Liver (tissue), 9 donors: ENCODE results near the gene ZNF274. TPM values are rescaled to one million over a fixed set of nuclear protein-coding genes. Genes with fewer than 3 reads are reported as not detected.

Experiments used
- DNase-seq: peaks from one replicate; pipeline ENCODE4 v3.0.0-alpha.2; 2017; ENCODE audit warnings: low spot score
- H3K27ac ChIP-seq, 2 donors: one replicate each; pipeline ENCODE4 v1.7.0; 2013; ENCODE audit warnings: inconsistent platforms in 2 of 2, low read length in 2 of 2, control low read depth in 1 of 2, low read depth in 1 of 2, mild to moderate bottlenecking in 1 of 2
- H3K27me3 ChIP-seq, 4 donors: one replicate each; pipeline versions ENCODE4 v1.6.1 to v1.7.0; 2013; ENCODE audit warnings: low read length in 3 of 4, inconsistent platforms in 1 of 4, mild to moderate bottlenecking in 1 of 4, moderate library complexity in 1 of 4; ENCODE audit not compliant: control insufficient read depth in 4 of 4, insufficient read depth in 4 of 4
- H3K36me3 ChIP-seq, 4 donors: one replicate each; pipeline versions ENCODE4 v1.6.1 to v1.7.0; 2013; ENCODE audit warnings: low read length in 3 of 4, mild to moderate bottlenecking in 3 of 4, low read depth in 1 of 4, moderate library complexity in 1 of 4; ENCODE audit not compliant: control insufficient read depth in 4 of 4, insufficient read depth in 3 of 4
- H3K4me1 ChIP-seq, 4 donors: one replicate each; pipeline versions ENCODE4 v1.6.1 to v1.7.0; 2013; ENCODE audit warnings: low read length in 3 of 4, mild to moderate bottlenecking in 3 of 4, moderate library complexity in 1 of 4; ENCODE audit not compliant: control insufficient read depth in 4 of 4, insufficient read depth in 4 of 4
- H3K4me3 ChIP-seq, 3 donors: one replicate each; pipeline versions ENCODE4 v1.6.1 to v1.7.0; 2013; ENCODE audit warnings: low read length in 3 of 3, control low read depth in 1 of 3, low read depth in 1 of 3, mild to moderate bottlenecking in 1 of 3
- H3K9ac ChIP-seq, 2 donors: one replicate each; pipeline ENCODE4 v1.7.0; 2013; ENCODE audit warnings: low read length in 2 of 2, mild to moderate bottlenecking in 2 of 2, moderate library complexity in 2 of 2, control low read depth in 1 of 2, low read depth in 1 of 2
- H3K9me3 ChIP-seq, 4 donors: one replicate each; pipeline versions ENCODE4 v1.6.1 to v1.7.0; 2013; ENCODE audit warnings: low read length in 3 of 4; ENCODE audit not compliant: control insufficient read depth in 4 of 4
- CTCF ChIP-seq: fragments of 150-350 bp; IDR thresholded peaks from 2 replicates; pipeline ENCODE4 v1.5.1; 2017; ENCODE audit warnings: improper control_type of control experiment, low read depth, low read length; ENCODE audit not compliant: missing input control
- EGR1 ChIP-seq, 2 donors: IDR thresholded peaks; 2 replicates each; pipeline ENCODE4 v1.6.1; 2016 to 2018; ENCODE audit warnings: antibody characterized with exemption in 2 of 2, low read depth in 2 of 2
- FOXA1 ChIP-seq: IDR thresholded peaks from 2 replicates; pipeline ENCODE4 v1.6.1; 2016; ENCODE audit warnings: antibody characterized with exemption
- FOXA2 ChIP-seq: IDR thresholded peaks from 2 replicates; pipeline ENCODE4 v1.6.1; 2016; ENCODE audit warnings: antibody characterized with exemption
- GABPA ChIP-seq, 2 donors: IDR thresholded peaks in 1 of 2; conservative IDR thresholded peaks in 1 of 2; 2 replicates each; pipeline ENCODE4 v1.6.1; 2016; ENCODE audit warnings: antibody characterized with exemption in 2 of 2, mild to moderate bottlenecking in 1 of 2, moderate library complexity in 1 of 2
- HNF4A ChIP-seq, 2 donors: conservative IDR thresholded peaks; 2 replicates each; pipeline ENCODE4 v1.6.1; 2016; ENCODE audit warnings: antibody characterized with exemption in 2 of 2, mild to moderate bottlenecking in 2 of 2
- NR2F2 ChIP-seq: IDR thresholded peaks from 2 replicates; pipeline ENCODE4 v1.6.1; 2016; ENCODE audit warnings: antibody characterized with exemption
- RAD21 ChIP-seq, 2 donors: IDR thresholded peaks; 2 replicates each; pipeline ENCODE4 v1.6.1; 2016; ENCODE audit warnings: antibody characterized with exemption in 2 of 2, mild to moderate bottlenecking in 2 of 2
- REST ChIP-seq: IDR thresholded peaks from 2 replicates; pipeline ENCODE4 v1.6.1; 2016; ENCODE audit warnings: antibody characterized with exemption, mild to moderate bottlenecking
- SP1 ChIP-seq: IDR thresholded peaks from 2 replicates; pipeline ENCODE4 v1.6.1; 2018; ENCODE audit warnings: antibody characterized with exemption, mild to moderate bottlenecking
- TAF1 ChIP-seq: conservative IDR thresholded peaks from 2 replicates; pipeline ENCODE4 v1.6.1; 2016; ENCODE audit warnings: antibody characterized with exemption, mild to moderate bottlenecking
- WGBS: extraction: QIAGEN DNeasy Blood & Tissue Kit; methylation state at CpG from one replicate; pipeline ENCODE4 v1.1.7; 2013; 5-methylcytosine and 5-hydroxymethylcytosine counted together
- polyA plus RNA-seq, 2 donors: library from polyadenylated mRNA; stranded (reverse) in 1 of 2; unstranded in 1 of 2; fragments of 200-250 nt in 1 of 2; fragments of >200 nt in 1 of 2; fragmentation: Nextera tagmentation in 1 of 2; extraction: Ambion mirVana in 1 of 2; gene quantifications; one replicate each; pipeline versions ENCODE4 v1.2.1 to v1.2.3, GENCODE V29; 2013 to 2015
- total RNA-seq, 2 donors: library from RNA; depleted of rRNA; stranded (reverse); fragments of >200 nt; gene quantifications; one replicate each; pipeline ENCODE4 v1.2.3, GENCODE V29; 2014
- TF ChIP-seq, protein P1 (sequence below): IDR thresholded peaks from 2 replicates; pipeline ENCODE4 v1.6.1; 2016; ENCODE audit warnings: antibody characterized with exemption
- TF ChIP-seq, protein P2 (sequence below): IDR thresholded peaks from 2 replicates; pipeline ENCODE4 v1.6.1; 2016; ENCODE audit warnings: antibody characterized with exemption
- donor health status: healthy.
- donor health status: healthy.
- donor health status: healthy.
- donor health status: healthy.
- donor health status: healthy.

The ZNF274 gene
- total and polyA plus RNA-seq, 4 donors = 5.7 to 18.2 (median 11.9) TPM

DNA sequence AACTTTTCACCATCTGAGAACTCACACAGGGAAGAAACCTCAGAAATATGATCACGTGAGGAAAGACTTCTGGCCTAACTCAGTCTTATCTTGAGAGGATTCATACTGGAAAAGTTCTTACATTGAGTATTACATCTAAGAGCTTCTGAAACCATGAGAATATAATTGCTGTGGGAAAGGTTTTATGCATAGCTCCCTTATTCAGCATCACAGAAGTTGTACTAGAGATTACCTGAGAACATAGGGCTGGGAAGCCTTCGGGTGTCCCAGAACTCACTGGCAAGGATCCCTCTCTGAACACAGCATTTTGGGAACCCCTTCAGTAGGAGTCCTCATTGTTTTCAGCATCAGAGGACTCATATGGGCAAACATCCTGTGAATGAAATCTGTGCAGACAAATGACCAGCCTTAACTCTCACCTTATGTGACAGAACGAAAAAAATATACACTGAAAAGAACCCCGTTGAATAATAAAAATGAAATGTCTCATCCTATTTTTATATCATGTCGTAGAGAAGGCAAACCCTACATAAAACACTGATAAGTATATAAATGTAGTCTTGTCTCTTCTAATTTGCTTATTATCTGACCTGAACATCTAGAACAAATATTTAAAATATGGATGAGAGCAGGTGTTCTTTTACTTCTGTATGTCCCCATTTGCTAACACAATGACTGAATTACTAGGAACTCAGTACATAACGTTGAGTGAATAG, 14.2 kb downstream of the ZNF274 start:
- peaks cover 72 to 94% (median 81%) of the 10 kb centered on the region in 4 donors for H3K9me3 ChIP-seq
- H3K27ac ChIP-seq = no peak overlapping the region
- no peaks in the 10 kb centered on the region for H3K4me1 ChIP-seq
- no peak overlapping the region for H3K9ac ChIP-seq
- H3K27me3 ChIP-seq = no peaks in the 10 kb centered on the region
- H3K36me3 ChIP-seq = peaks cover 28 to 85% (median 82%) of the 10 kb centered on the region in 4 donors
- peak overlapping the region in 2 of 3 donors; percentile 61 to 75 for H3K4me3 ChIP-seq
- 78% methylated on average over 6 of the region's 6 CpGs for WGBS
- no peak for DNase-seq
- no peak for TF ChIP-seq EGR1 (IDR thresholded peaks at IDR 0.05; ENCODE audit: low read depth in 2 of 2)
- TF ChIP-seq, protein P1, sequence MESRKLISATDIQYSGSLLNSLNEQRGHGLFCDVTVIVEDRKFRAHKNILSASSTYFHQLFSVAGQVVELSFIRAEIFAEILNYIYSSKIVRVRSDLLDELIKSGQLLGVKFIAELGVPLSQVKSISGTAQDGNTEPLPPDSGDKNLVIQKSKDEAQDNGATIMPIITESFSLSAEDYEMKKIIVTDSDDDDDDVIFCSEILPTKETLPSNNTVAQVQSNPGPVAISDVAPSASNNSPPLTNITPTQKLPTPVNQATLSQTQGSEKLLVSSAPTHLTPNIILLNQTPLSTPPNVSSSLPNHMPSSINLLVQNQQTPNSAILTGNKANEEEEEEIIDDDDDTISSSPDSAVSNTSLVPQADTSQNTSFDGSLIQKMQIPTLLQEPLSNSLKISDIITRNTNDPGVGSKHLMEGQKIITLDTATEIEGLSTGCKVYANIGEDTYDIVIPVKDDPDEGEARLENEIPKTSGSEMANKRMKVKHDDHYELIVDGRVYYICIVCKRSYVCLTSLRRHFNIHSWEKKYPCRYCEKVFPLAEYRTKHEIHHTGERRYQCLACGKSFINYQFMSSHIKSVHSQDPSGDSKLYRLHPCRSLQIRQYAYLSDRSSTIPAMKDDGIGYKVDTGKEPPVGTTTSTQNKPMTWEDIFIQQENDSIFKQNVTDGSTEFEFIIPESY = no peak
- no peak for TF ChIP-seq HNF4A (conservative IDR thresholded peaks at IDR 0.05)
- TF ChIP-seq CTCF = no peak
- TF ChIP-seq REST = no peak

DNA sequence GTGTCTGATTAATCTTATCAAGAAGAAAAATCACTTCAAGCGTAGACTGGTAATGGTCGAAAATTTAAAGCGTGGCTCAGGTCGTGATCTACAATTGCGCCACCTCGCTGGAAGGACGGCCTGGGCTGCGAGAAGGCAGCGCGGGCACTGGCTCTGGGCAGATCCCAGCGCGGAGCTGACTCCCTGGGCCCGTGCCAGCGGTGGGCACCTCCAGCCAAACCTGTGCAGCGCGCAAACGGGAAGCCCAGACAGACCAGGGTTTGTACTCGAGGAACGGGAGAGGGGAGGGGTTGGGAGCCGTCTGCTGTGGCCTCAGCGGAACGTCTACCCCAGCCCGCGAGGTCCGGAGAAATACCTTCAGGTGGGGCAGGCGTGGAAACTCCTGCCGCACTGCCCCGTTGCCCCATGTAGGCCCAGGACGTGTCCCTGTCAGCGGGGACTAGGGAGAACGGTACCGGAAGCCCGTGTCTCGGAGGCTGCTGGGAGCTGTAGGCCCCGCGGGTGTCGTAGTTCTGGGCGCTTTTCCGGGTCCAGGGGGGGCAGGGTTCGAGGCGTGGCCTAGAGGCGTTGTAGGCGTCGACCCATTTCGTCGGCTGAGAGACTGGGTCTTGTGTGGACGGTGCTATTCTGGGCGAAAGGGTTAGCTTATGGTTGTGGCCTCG, 21.1 kb downstream of the ZNF274 start:
- Histone ChIP-seq H3K27me3 (no peaks in the 10 kb centered on the region), H3K9me3 (peaks cover 83 to 100% (median 90%) of the 10 kb centered on the region in 4 donors), H3K4me3 (peak overlapping the region in 2 of 3 donors; percentile 63 to 67), H3K9ac (no peak overlapping the region), H3K4me1 (no peaks in the 10 kb centered on the region), H3K36me3 (peaks cover 24 to 84% (median 71%) of the 10 kb centered on the region in 4 donors), H3K27ac (no peak overlapping the region)
- WGBS = 34% methylated on average over 49 of the region's 49 CpGs
- DNase-seq = no peak
- TF ChIP-seq NR2F2 (no peak), FOXA2 (no peak), CTCF (no peak), FOXA1 (no peak), TAF1 (no peak), REST (no peak), RAD21 (IDR thresholded peaks at IDR 0.05) (no peak), GABPA (IDR thresholded peaks at IDR 0.05 in 1 of 2, conservative IDR thresholded peaks at IDR 0.05 in 1 of 2) (no peak), SP1 (no peak)
- TF ChIP-seq, protein P1 = no peak
- TF ChIP-seq, protein P2, sequence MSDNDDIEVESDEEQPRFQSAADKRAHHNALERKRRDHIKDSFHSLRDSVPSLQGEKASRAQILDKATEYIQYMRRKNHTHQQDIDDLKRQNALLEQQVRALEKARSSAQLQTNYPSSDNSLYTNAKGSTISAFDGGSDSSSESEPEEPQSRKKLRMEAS = no peak
